ENCODE data around the gene ILRUN.
"Not testable (repeated sequence)": the region's sequence is repeated elsewhere in the genome, so short reads cannot be mapped to it uniquely, and the experiment has no call there.

ILRUN gene

GRCh38 chr6:34684919-34685318 lies 11.6 kb downstream of the ILRUN start:
- H3K36me3 ChIP-seq (ENCODE audit: control insufficient read depth in 4 of 4, insufficient read depth in 4 of 4, low read length in 3 of 4), result peaks cover 0 to 5% (median 2%) of the 10 kb centered on the region in 4 experiments
- no peak overlapping the region for H3K27ac ChIP-seq (ENCODE audit: insufficient read depth in 1 of 2, low read depth in 1 of 2, low read length in 2 of 2, poor library complexity in 1 of 2, severe bottlenecking in 2 of 2)
- ChIA-PET POLR2A (no interaction called here), CTCF (no interaction called here)
- H3K27me3 ChIP-seq (replicated peaks in 2 of 5; ENCODE audit: control insufficient read depth in 4 of 5, insufficient read depth in 5 of 5, low read length in 4 of 5), result no peaks in the 10 kb centered on the region
- H3K9me3 ChIP-seq (ENCODE audit: control extremely low read depth in 1 of 5, control insufficient read depth in 4 of 5, insufficient read depth in 2 of 5, low read depth in 1 of 5, low read length in 4 of 5), result no peaks in the 10 kb centered on the region
- H3K4me3 ChIP-seq (ENCODE audit: control insufficient read depth in 1 of 7, extremely low read depth in 1 of 7, insufficient read depth in 4 of 7, low read depth in 2 of 7, low read length in 6 of 7), result no peak overlapping the region
- WGBS (ENCODE audit: insufficient coverage), result 100% methylated on average over 1 of the region's 2 CpGs
- peaks cover 3 to 14% (median 8%) of the 10 kb centered on the region in 4 experiments for H3K4me1 ChIP-seq (ENCODE audit: control extremely low read depth in 1 of 4, control insufficient read depth in 4 of 4, insufficient read depth in 4 of 4, low read length in 3 of 4)
- no peak for DNase-seq

GRCh38 chr6:34684364-34684763 lies 12.2 kb downstream of the ILRUN start:
- 82% methylated on average over 1 of the region's 2 CpGs for WGBS (ENCODE audit: insufficient coverage)
- CTCF ChIA-PET, result no interaction called here
- H3K4me3 ChIP-seq (ENCODE audit: control insufficient read depth in 1 of 7, extremely low read depth in 1 of 7, insufficient read depth in 4 of 7, low read depth in 2 of 7, low read length in 6 of 7), result no peak overlapping the region
- DNase-seq, result no peak
- POLR2A ChIA-PET, result no interaction called here
- no peaks in the 10 kb centered on the region for H3K27me3 ChIP-seq (replicated peaks in 2 of 5; ENCODE audit: control insufficient read depth in 4 of 5, insufficient read depth in 5 of 5, low read length in 4 of 5)
- peaks cover 4 to 17% (median 11%) of the 10 kb centered on the region in 4 experiments for H3K4me1 ChIP-seq (ENCODE audit: control extremely low read depth in 1 of 4, control insufficient read depth in 4 of 4, insufficient read depth in 4 of 4, low read length in 3 of 4)
- H3K27ac ChIP-seq (ENCODE audit: insufficient read depth in 1 of 2, low read depth in 1 of 2, low read length in 2 of 2, poor library complexity in 1 of 2, severe bottlenecking in 2 of 2), result no peak overlapping the region
- no peaks in the 10 kb centered on the region for H3K9me3 ChIP-seq (ENCODE audit: control extremely low read depth in 1 of 5, control insufficient read depth in 4 of 5, insufficient read depth in 2 of 5, low read depth in 1 of 5, low read length in 4 of 5)
- peaks cover 0 to 5% (median 2%) of the 10 kb centered on the region in 4 experiments for H3K36me3 ChIP-seq (ENCODE audit: control insufficient read depth in 4 of 4, insufficient read depth in 4 of 4, low read length in 3 of 4)

GRCh38 chr6:34680802-34681515 lies 15.6 kb downstream of the ILRUN start:
- Histone ChIP-seq H3K4me1 (ENCODE audit: control extremely low read depth in 1 of 4, control insufficient read depth in 4 of 4, insufficient read depth in 4 of 4, low read length in 3 of 4) (peaks cover 6 to 17% (median 12%) of the 10 kb centered on the region in 4 experiments), H3K36me3 (ENCODE audit: control insufficient read depth in 4 of 4, insufficient read depth in 4 of 4, low read length in 3 of 4) (no peaks in the 10 kb centered on the region), H3K4me3 (ENCODE audit: control insufficient read depth in 1 of 7, extremely low read depth in 1 of 7, insufficient read depth in 4 of 7, low read depth in 2 of 7, low read length in 6 of 7) (no peak overlapping the region), H3K27me3 (replicated peaks in 2 of 5; ENCODE audit: control insufficient read depth in 4 of 5, insufficient read depth in 5 of 5, low read length in 4 of 5) (no peaks in the 10 kb centered on the region), H3K9me3 (ENCODE audit: control extremely low read depth in 1 of 5, control insufficient read depth in 4 of 5, insufficient read depth in 2 of 5, low read depth in 1 of 5, low read length in 4 of 5) (no peaks in the 10 kb centered on the region), H3K27ac (ENCODE audit: insufficient read depth in 1 of 2, low read depth in 1 of 2, low read length in 2 of 2, poor library complexity in 1 of 2, severe bottlenecking in 2 of 2) (peak overlapping the region in 1 of 2 experiments; percentile 25)
- WGBS (ENCODE audit: insufficient coverage), result 92% methylated on average over 3 of the region's 3 CpGs
- CTCF ChIA-PET, result no interaction called here
- POLR2A ChIA-PET, result no interaction called here
- DNase-seq, result peak in 2 of 3 donors; percentile 44 to 53

GRCh38 chr6:34680313-34680712 lies 16.3 kb downstream of the ILRUN start:
- peaks cover 6 to 22% (median 15%) of the 10 kb centered on the region in 4 experiments for H3K4me1 ChIP-seq (ENCODE audit: control extremely low read depth in 1 of 4, control insufficient read depth in 4 of 4, insufficient read depth in 4 of 4, low read length in 3 of 4)
- CTCF ChIA-PET; POLR2A ChIA-PET; H3K27ac ChIP-seq (ENCODE audit: insufficient read depth in 1 of 2, low read depth in 1 of 2, low read length in 2 of 2, poor library complexity in 1 of 2, severe bottlenecking in 2 of 2); H3K36me3 ChIP-seq (ENCODE audit: control insufficient read depth in 4 of 4, insufficient read depth in 4 of 4, low read length in 3 of 4); DNase-seq; H3K9me3 ChIP-seq (ENCODE audit: control extremely low read depth in 1 of 5, control insufficient read depth in 4 of 5, insufficient read depth in 2 of 5, low read depth in 1 of 5, low read length in 4 of 5); H3K27me3 ChIP-seq (replicated peaks in 2 of 5; ENCODE audit: control insufficient read depth in 4 of 5, insufficient read depth in 5 of 5, low read length in 4 of 5); H3K4me3 ChIP-seq (ENCODE audit: control insufficient read depth in 1 of 7, extremely low read depth in 1 of 7, insufficient read depth in 4 of 7, low read depth in 2 of 7, low read length in 6 of 7): not testable (repeated sequence)
- WGBS (ENCODE audit: insufficient coverage), result 100% methylated on average over 1 of the region's 7 CpGs

- Histone ChIP-seq H3K9me3 (ENCODE audit: control extremely low read depth in 1 of 5, control insufficient read depth in 4 of 5, insufficient read depth in 2 of 5, low read depth in 1 of 5, low read length in 4 of 5) (no peaks in the 10 kb centered on the region), H3K36me3 (ENCODE audit: control insufficient read depth in 4 of 4, insufficient read depth in 4 of 4, low read length in 3 of 4) (no peaks in the 10 kb centered on the region), H3K27me3 (replicated peaks in 2 of 5; ENCODE audit: control insufficient read depth in 4 of 5, insufficient read depth in 5 of 5, low read length in 4 of 5) (no peaks in the 10 kb centered on the region), H3K4me1 (ENCODE audit: control extremely low read depth in 1 of 4, control insufficient read depth in 4 of 4, insufficient read depth in 4 of 4, low read length in 3 of 4) (peaks cover 6 to 28% (median 22%) of the 10 kb centered on the region in 4 experiments), H3K4me3 (ENCODE audit: control insufficient read depth in 1 of 7, extremely low read depth in 1 of 7, insufficient read depth in 4 of 7, low read depth in 2 of 7, low read length in 6 of 7) (no peak overlapping the region), H3K27ac (ENCODE audit: insufficient read depth in 1 of 2, low read depth in 1 of 2, low read length in 2 of 2, poor library complexity in 1 of 2, severe bottlenecking in 2 of 2) (peak overlapping the region in 1 of 2 experiments; percentile 27)
- POLR2A ChIA-PET, result no interaction called here
- CTCF ChIA-PET, result no interaction called here
- no CpG with 5 or more reads among the region's 1 CpG for WGBS (ENCODE audit: insufficient coverage)
- DNase-seq, result peak in 2 of 3 donors; percentile 22 to 40
Measured at GRCh38 chr6:34679552-34680253, 16.9 kb downstream of the ILRUN start.

- DNase-seq, result no peak
- CTCF ChIA-PET, result interaction anchor here (0.5 to 1.5 kb wide), 5 partner anchors 11 to 23 kb away, joined by 3 to 4 read pairs (median 3); partner anchors contain the start of gene ILRUN
- H3K9me3 ChIP-seq (ENCODE audit: control extremely low read depth in 1 of 5, control insufficient read depth in 4 of 5, insufficient read depth in 2 of 5, low read depth in 1 of 5, low read length in 4 of 5), result no peaks in the 10 kb centered on the region
- no peak overlapping the region for H3K4me3 ChIP-seq (ENCODE audit: control insufficient read depth in 1 of 7, extremely low read depth in 1 of 7, insufficient read depth in 4 of 7, low read depth in 2 of 7, low read length in 6 of 7)
- H3K27ac ChIP-seq (ENCODE audit: insufficient read depth in 1 of 2, low read depth in 1 of 2, low read length in 2 of 2, poor library complexity in 1 of 2, severe bottlenecking in 2 of 2), result no peak overlapping the region
- POLR2A ChIA-PET, result no interaction called here
- H3K4me1 ChIP-seq (ENCODE audit: control extremely low read depth in 1 of 4, control insufficient read depth in 4 of 4, insufficient read depth in 4 of 4, low read length in 3 of 4), result peaks cover 31 to 59% (median 48%) of the 10 kb centered on the region in 4 experiments
- no peaks in the 10 kb centered on the region for H3K27me3 ChIP-seq (replicated peaks in 2 of 5; ENCODE audit: control insufficient read depth in 4 of 5, insufficient read depth in 5 of 5, low read length in 4 of 5)
- H3K36me3 ChIP-seq (ENCODE audit: control insufficient read depth in 4 of 4, insufficient read depth in 4 of 4, low read length in 3 of 4), result peaks cover 0 to under 1% (median 0%) of the 10 kb centered on the region in 4 experiments
Measured at GRCh38 chr6:34676140-34676539, 20.4 kb downstream of the ILRUN start.

- H3K36me3 ChIP-seq (ENCODE audit: control insufficient read depth in 4 of 4, insufficient read depth in 4 of 4, low read length in 3 of 4); DNase-seq; H3K4me3 ChIP-seq (ENCODE audit: control insufficient read depth in 1 of 7, extremely low read depth in 1 of 7, insufficient read depth in 4 of 7, low read depth in 2 of 7, low read length in 6 of 7); H3K9me3 ChIP-seq (ENCODE audit: control extremely low read depth in 1 of 5, control insufficient read depth in 4 of 5, insufficient read depth in 2 of 5, low read depth in 1 of 5, low read length in 4 of 5); POLR2A ChIA-PET; H3K27me3 ChIP-seq (replicated peaks in 2 of 5; ENCODE audit: control insufficient read depth in 4 of 5, insufficient read depth in 5 of 5, low read length in 4 of 5): not testable (repeated sequence)
- CTCF ChIA-PET, result interaction anchor here (1.2 to 1.5 kb wide), 5 partner anchors 10 to 22 kb away, joined by 3 to 5 read pairs (median 4); partner anchors contain the start of gene ILRUN
- WGBS (ENCODE audit: insufficient coverage), result 97% methylated on average over 7 of the region's 9 CpGs
- Histone ChIP-seq H3K4me1 (ENCODE audit: control extremely low read depth in 1 of 4, control insufficient read depth in 4 of 4, insufficient read depth in 4 of 4, low read length in 3 of 4) (peaks cover 29 to 54% (median 42%) of the 10 kb centered on the region in 4 experiments), H3K27ac (ENCODE audit: insufficient read depth in 1 of 2, low read depth in 1 of 2, low read length in 2 of 2, poor library complexity in 1 of 2, severe bottlenecking in 2 of 2) (peak overlapping the region in 1 of 2 experiments; percentile 49)
Measured at GRCh38 chr6:34674930-34675329, 21.6 kb downstream of the ILRUN start.

All from common myeloid progenitor, CD34-positive (primary cell).